Ammon's horn (tissue), 1 donor: ENCODE results near the gene C2orf69.

Experiments used
- DNase-seq: peaks from one replicate; pipeline ENCODE4 v3.0.0-alpha.2; 2016; ENCODE audit warnings: low spot score

The C2orf69 gene

GRCh38 chr2:199968126-199968525 lies 57.0 kb downstream of the C2orf69 start:
- no peak for DNase-seq

- DNase-seq: no peak
Observed at GRCh38 chr2:199972088-199972626, 61.1 kb downstream of the C2orf69 start.

GRCh38 chr2:199973703-199974102 lies 62.6 kb downstream of the C2orf69 start:
- DNase-seq: peak; percentile 65

- no peak for DNase-seq
Observed at GRCh38 chr2:199975273-199975895, 64.3 kb downstream of the C2orf69 start.
